HG02870 (cell line): ENCODE results near the gene TLE5.
"Not testable (repeated sequence)": the region's sequence is repeated elsewhere in the genome, so short reads cannot be mapped to it uniquely, and the experiment has no call there.

Source experiments
- ATAC-seq: cut with Tn5 transposase; IDR thresholded peaks from one replicate; pipeline ENCODE4 v1.9.1; 2021; ENCODE audit warnings: mild to moderate bottlenecking, moderate library complexity; ENCODE audit not compliant: unreplicated experiment

TLE5 gene

GRCh38 chr19:3061182-3062161 is 823 bp downstream of the TLE5 start:
- no peak for ATAC-seq

- no peak for ATAC-seq
Measured at GRCh38 chr19:3060857-3061181, 1.5 kb downstream of the TLE5 start.

DNA sequence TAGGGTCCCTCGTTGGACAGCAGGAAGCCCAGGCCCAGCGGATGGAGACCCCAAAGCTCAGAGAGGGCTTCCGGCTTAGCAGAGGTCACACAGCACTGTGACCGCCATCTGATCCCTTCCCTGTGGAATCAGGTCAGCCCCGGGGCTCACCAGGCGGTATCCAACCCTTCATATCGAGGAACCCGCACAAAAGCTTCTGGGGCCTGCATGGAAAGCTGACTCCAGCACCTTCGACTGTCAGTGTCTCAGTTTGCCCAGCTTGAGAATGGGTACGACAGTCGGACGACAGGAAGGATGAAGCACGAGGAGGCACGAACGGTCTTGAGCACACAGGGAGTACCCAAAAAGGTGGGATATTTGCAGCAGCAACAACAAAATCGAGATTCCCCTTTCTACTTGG is 2.6 kb downstream of the TLE5 start:
- no peak for ATAC-seq

DNA sequence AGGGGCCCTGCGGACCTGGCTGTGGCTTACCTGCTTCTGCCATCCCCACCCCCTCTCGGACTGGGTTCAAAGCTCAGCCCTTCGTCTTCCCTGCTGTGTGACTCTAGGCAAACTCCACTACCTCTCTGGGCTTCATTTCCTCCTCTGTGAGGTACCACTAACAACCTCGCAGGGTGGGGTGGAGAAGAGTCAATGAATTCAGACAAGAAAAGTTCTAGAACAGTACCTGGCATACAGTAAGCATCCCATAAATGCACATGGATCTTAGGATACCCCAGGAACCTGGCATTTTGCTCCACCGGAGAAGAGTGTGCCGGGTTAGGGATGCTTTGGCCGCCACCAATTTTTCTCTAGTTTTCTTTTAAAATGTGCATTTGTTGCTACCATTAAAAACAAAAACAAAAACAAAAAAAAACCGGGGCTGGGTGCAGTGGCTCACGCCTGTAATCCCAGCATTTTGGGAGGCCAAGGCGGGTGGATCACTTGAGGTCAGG is 3.4 kb downstream of the TLE5 start:
- ATAC-seq: no peak

DNA sequence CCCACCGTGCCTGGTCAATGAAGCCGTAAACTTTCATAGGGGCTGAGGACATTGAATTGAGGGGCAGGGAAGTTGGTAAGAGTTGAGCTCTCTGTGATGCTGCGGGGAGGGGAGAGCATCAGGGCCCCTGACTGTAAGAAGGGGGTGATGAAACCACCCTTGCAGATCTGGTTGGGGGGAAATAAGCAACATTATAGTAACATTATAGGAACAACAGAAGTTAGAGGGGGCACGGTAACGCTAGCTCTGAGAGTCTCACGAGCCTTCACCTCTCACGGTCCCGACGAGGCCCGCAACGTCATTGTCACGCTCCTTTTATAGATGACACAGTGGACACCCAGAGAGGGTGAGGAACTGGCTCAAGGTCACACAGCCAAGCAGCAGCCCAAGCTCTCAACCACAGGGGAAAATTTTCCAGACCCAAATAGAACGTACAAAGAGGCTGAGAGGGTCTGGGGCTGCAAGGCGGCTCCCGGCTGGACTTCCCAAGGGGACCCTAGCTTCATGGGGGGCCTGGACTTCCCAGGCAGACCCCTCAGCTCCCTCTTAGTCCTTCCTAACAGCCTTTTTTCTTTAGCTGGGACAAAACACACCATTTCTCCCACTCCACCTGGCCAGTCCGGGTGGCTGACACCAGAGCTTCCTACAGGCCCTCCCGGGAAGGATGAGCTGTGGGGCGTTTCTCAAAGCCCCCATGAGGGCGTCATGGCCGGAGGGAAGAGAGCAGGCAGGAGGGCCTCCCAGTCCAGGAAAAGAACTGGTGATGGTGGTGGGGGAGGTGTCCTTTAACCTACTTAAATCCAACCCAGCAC is 4.1 kb downstream of the TLE5 start:
- ATAC-seq: no peak

GRCh38 chr19:3057275-3057714 is 5.0 kb downstream of the TLE5 start:
- ATAC-seq: no peak

- ATAC-seq: no peak
Measured at GRCh38 chr19:3056417-3057088, 5.7 kb downstream of the TLE5 start.

- no peak for ATAC-seq
Measured at GRCh38 chr19:3055741-3056416, 6.4 kb downstream of the TLE5 start.

DNA sequence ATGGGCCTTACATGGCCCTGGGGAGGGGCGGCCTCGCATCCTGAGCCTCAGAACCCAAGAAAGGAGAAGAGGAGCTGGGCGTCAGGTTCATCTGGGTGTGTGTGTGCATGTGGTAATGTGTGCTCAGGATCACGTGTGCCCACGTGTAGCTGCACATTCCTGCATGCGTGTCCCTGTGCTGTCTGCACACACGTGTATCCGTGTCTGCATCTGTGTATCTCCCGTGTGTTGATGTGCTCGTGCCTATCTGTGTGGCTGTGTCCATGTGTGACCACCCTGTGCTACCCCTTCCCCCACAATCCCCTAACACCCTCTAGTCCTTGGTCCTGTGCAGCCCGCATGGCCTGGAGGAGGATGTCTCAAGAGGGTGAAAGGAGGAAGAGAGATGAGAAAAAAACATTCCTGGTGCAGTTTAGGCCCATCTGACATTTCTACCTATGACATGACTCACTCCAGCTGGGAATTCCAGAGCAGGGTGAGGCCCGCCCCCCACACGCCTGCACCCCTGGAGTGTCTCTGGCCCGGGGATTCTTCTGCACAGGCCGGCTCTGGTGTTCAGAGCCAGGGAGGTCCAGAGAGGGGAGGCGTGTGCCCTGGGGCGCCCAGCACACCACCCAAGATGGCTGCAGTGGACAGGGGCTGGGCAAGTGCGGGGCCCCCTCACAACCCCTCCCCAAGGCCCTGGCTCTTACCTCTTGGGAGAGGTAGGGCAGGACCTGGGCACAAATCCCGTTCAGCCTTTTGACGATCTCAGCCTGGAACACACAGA is 7.1 kb downstream of the TLE5 start:
- no peak for ATAC-seq

GRCh38 chr19:3054265-3054971 is 7.9 kb downstream of the TLE5 start:
- ATAC-seq: no peak

DNA sequence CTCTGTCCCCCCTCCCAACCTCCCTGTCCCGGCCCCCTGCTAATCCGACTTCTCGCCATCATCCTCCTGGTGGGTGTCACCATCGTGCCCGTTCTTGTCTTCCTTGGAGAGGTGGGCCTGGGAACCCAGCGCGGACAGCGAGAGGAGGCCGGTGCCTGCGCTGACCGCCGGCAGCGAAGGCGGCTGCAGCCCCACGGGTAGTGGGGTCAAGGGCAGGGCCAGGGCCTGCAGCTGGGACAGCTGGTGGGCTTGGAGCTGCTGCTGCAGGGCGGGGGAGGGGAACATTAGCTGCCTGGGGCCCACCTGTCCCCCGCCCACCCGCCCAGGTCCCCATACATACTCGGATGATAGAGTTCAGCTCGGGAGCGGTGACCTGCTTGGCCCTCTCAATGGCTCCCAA is 8.5 kb downstream of the TLE5 start:
- no peak for ATAC-seq

DNA sequence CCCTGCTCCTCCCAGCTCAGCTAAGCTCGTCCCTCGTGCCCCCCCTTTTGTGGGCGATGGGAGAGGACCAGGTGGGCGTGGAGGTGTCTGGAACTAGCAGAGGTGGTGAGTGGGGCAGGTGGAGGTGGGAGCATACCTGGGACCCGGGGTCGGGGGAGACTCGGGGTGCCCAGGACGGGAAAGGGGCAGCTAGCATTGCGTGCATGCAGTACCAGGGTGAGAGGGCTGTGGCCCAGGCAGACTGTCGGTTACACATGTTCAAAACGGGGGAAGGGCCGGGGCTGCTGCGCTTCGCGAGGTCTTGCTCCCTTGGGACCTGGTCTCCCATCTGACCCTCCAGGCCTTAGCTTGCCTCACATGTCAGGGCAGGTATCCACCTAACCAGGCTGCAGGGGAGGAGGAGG is 9.1 kb downstream of the TLE5 start:
- ATAC-seq: no peak

DNA sequence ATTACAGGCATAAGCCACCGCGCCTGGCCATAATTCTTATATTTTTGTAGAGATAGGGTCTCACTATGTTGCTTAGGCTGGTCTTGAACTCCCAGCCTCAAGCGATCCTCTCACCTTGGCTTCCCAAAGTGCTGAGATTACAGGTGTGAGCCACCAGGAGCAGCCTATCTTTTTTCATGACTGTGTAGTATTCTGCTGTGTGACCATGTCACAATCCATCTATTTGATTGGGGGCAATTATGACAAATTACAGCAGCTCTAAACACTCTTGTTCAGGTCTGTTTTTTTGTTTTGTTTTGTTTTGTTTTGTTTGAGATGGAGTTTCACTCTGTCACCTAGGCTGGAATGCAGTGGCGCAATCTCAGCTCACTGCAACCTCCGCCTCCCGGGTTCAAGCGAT is 12.3 kb downstream of the TLE5 start:
- not testable (repeated sequence) for ATAC-seq

- ATAC-seq: no peak
Measured at GRCh38 chr19:3049089-3049488, 13.2 kb downstream of the TLE5 start.

DNA sequence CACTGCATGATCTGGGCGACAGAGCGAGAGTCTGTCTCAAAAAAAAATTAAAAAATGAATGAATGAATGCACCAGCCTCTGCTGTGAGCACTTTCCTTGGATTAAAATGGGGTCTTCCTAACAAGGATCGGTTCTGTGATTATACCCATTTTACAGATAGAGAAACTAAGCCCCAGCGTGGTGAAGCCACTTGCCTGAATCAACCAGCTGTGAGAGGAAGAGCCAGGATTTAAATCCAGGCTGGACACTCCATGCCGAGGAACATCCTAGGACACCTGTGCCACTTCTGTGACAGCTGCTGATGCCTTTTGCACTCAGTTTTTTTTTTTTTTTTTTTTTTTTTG is 14.1 kb downstream of the TLE5 start:
- no peak for ATAC-seq

GRCh38 chr19:3047496-3048189 is 14.7 kb downstream of the TLE5 start:
- ATAC-seq: no peak

DNA sequence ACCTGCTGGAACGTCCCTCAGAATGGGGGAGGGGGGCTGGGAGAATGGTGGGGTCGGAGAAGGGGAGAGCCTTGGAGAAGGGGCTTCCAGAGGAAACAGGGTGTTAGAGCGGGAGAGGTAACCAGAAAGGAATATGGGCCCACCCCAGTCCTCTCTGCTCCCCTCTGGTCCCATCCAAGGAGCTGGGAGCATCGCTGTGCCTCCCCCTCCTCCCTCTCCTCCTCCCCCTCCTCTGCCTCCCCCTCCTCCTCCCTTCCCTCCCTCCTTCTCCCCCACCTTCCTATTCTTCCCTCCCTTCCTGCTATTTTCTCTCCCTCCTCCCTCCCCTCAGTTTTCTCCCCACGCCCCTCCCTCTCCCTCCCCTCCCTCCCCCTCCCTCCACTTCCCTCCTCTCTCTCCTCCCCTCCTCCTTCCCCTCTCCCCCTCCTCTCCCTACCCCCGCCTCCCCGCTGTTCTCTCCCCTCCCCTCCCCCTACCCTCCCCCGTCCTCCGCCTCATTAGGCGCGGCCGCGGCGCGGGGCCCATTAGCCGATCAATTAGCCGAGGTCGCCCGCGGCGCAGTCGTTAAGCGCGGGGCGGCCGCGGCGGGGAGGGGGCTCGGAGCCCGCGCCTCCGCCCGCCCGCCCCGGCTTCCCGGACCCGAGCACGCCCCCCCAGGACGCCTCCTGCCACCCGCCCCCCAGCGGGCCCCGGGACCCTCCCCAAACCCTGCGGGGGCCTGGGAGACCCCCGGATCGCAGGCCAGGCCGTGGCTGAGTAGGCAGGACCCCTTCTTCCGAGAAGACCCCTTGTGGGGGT is 15.4 kb downstream of the TLE5 start:
- ATAC-seq: no peak
